B cell (primary cell): ENCODE results near the gene TANC2. TPM values are rescaled to one million over a fixed set of nuclear protein-coding genes. Genes with fewer than 3 reads are reported as not detected.

Experiments used
- ATAC-seq: fragments of 200-7000 bp; cut with Tn5 transposase; one replicate; pipeline ENCODE4 v1.10.0; 2021; ENCODE audit warnings: low read depth, mild to moderate bottlenecking, moderate number of reproducible peaks, moderate library complexity
- CTCF ChIA-PET: fragments of 350-600 bp; sonication (Branson Sonifier 250); formaldehyde crosslinking; loops from one replicate; lab custom pipeline; 2021; ENCODE audit warnings: antibody characterized with exemption, inconsistent platforms; lab: Charles Lee
- POLR2A ChIA-PET: fragments of 350-600 bp; sonication (Branson Sonifier 250); formaldehyde crosslinking; loops from one replicate; lab custom pipeline; 2021; ENCODE audit warnings: antibody characterized with exemption; lab: Charles Lee
- DNase-seq: peaks from one replicate; pipeline ENCODE4 v3.0.0; 2013
- H2AFZ ChIP-seq: 2 replicates; pipeline ENCODE4 v1.6.1; 2012; ENCODE audit warnings: mild to moderate bottlenecking, low read depth, low read length; ENCODE audit not compliant: insufficient read depth, poor library complexity, severe bottlenecking
- H3K27ac ChIP-seq, 2 donors: 1 replicate in 1 of 2; 2 replicates in 1 of 2; pipeline ENCODE4 v1.5.1; 2012 to 2013; ENCODE audit warnings: low read length in 2 of 2, mild to moderate bottlenecking in 2 of 2, moderate library complexity in 1 of 2
- H3K27me3 ChIP-seq, 4 experiments: fragments of 200-600 bp in 1 of 4; sonication (generic) in 1 of 4; replicated peaks in 1 of 4; 1 replicate in 2 of 4; 2 replicates in 2 of 4; pipeline versions ENCODE4 v1.6.1 to v1.7.0; 2013 to 2016; ENCODE audit warnings: low read length in 3 of 4, mild to moderate bottlenecking in 2 of 4, mixed read lengths in 1 of 4, moderate library complexity in 1 of 4; ENCODE audit not compliant: insufficient read depth in 4 of 4, control insufficient read depth in 3 of 4; ENCODE audit errors: control extremely low read depth in 1 of 4
- H3K36me3 ChIP-seq, 2 experiments: replicated peaks in 1 of 2; 1 replicate in 1 of 2; 2 replicates in 1 of 2; pipeline versions ENCODE4 v1.6.1 to v1.7.1; 2013; ENCODE audit warnings: low read length in 1 of 2; ENCODE audit not compliant: insufficient read depth in 2 of 2, control insufficient read depth in 1 of 2; ENCODE audit errors: control extremely low read depth in 1 of 2, extremely low read depth in 1 of 2
- H3K4me1 ChIP-seq, 2 donors: fragments of 200-600 bp in 1 of 2; sonication (generic) in 1 of 2; 1 replicate in 1 of 2; 2 replicates in 1 of 2; pipeline versions ENCODE4 v1.5.1 to v1.6.1; 2013 to 2017; ENCODE audit warnings: low read length in 2 of 2; ENCODE audit not compliant: control insufficient read depth in 2 of 2, insufficient read depth in 2 of 2
- H3K4me2 ChIP-seq: replicated peaks from 2 replicates; pipeline ENCODE3; 2012; ENCODE audit warnings: mild to moderate bottlenecking, low read depth, low read length; ENCODE audit not compliant: poor library complexity, severe bottlenecking
- H3K4me3 ChIP-seq, 5 experiments: fragments of 200-600 bp in 1 of 5; sonication (generic) in 1 of 5; 1 replicate in 3 of 5; 2 replicates in 2 of 5; pipeline versions ENCODE4 v1.5.1 to v1.7.0; 2011 to 2016; ENCODE audit warnings: low read length in 4 of 5, mild to moderate bottlenecking in 4 of 5, low read depth in 2 of 5, control low read depth in 1 of 5, moderate library complexity in 1 of 5; ENCODE audit not compliant: insufficient read depth in 1 of 5; ENCODE audit errors: control extremely low read depth in 1 of 5, extremely low read depth in 1 of 5
- H3K79me2 ChIP-seq: fragments of 200-600 bp; sonication (generic); one replicate; pipeline ENCODE4 v1.6.0; 2016; ENCODE audit warnings: low read length; ENCODE audit not compliant: control insufficient read depth, insufficient read depth
- H3K9ac ChIP-seq: fragments of 200-600 bp; sonication (generic); 2 replicates; pipeline ENCODE4 v1.6.1; 2017; ENCODE audit warnings: mild to moderate bottlenecking, low read length, moderate library complexity
- H3K9me3 ChIP-seq, 3 donors: one replicate each; pipeline versions ENCODE4 v1.6.1 to v1.7.1; 2013; ENCODE audit warnings: low read length in 2 of 3; ENCODE audit not compliant: control insufficient read depth in 2 of 3, insufficient read depth in 1 of 3; ENCODE audit errors: control extremely low read depth in 1 of 3
- H4K20me1 ChIP-seq: 2 replicates; pipeline ENCODE4 v1.6.0; 2012; ENCODE audit warnings: mild to moderate bottlenecking, low read length; ENCODE audit not compliant: insufficient read depth, control insufficient read depth, poor library complexity, severe bottlenecking
- H3K27ac Mint-ChIP-seq: one replicate; pipeline ENCODE4 v1.8.0; 2021; ENCODE audit warnings: mixed read lengths
- H3K27me3 Mint-ChIP-seq: one replicate; pipeline ENCODE4 v1.8.0; 2021; ENCODE audit warnings: mixed read lengths
- H3K4me1 Mint-ChIP-seq: one replicate; pipeline ENCODE4 v1.8.0; 2021; ENCODE audit warnings: mixed read lengths
- H3K4me3 Mint-ChIP-seq: one replicate; pipeline ENCODE4 v1.8.0; 2021; ENCODE audit warnings: mixed read lengths
- H3K9me3 Mint-ChIP-seq: one replicate; pipeline ENCODE4 v1.8.0; 2022; ENCODE audit warnings: mixed read lengths; ENCODE audit not compliant: insufficient read depth
- EZH2 ChIP-seq: IDR thresholded peaks from 2 replicates; pipeline ENCODE4 v1.6.1; 2012; ENCODE audit warnings: borderline replicate concordance, low read depth, mild to moderate bottlenecking, moderate library complexity, low read length; ENCODE audit not compliant: insufficient read depth, poor library complexity, severe bottlenecking
- WGBS: methylation state at CpG from one replicate; pipeline ENCODE4 v1.1.5; 2013; ENCODE audit warnings: missing lambda C conversion rate; ENCODE audit not compliant: insufficient coverage; 5-methylcytosine and 5-hydroxymethylcytosine counted together
- intact Hi-C: fragments of 100-400 bp; cut with micrococcal nuclease; formaldehyde crosslinking; loops from one replicate; pipeline ENCODE4 v1.10.0; 2022
- polyA plus RNA-seq: library from polyadenylated mRNA; depleted of rRNA; stranded (reverse); fragments of >200 nt; gene quantifications from 2 replicates; pipeline ENCODE4 v1.2.3, GENCODE V29; 2012
- total RNA-seq, 2 donors: library from RNA; stranded (reverse); fragments of 120-200 nt in 1 of 2; gene quantifications; 1 replicate in 1 of 2; 2 replicates in 1 of 2; pipeline versions ENCODE4 v1.2.3 to v1.2.4, GENCODE V29; 2013 to 2022
- TF ChIP-seq, protein P1 (sequence below): fragments of 200-600 bp; IDR thresholded peaks from one replicate; pipeline ENCODE4 v1.8.0; 2022; ENCODE audit warnings: antibody characterized with exemption, mild to moderate bottlenecking

Gene TANC2
- total and polyA plus RNA-seq, 2 donors (not counting 1 experiment from before 2014, with no cell fraction given), result 4.6 to 20.4 TPM

DNA sequence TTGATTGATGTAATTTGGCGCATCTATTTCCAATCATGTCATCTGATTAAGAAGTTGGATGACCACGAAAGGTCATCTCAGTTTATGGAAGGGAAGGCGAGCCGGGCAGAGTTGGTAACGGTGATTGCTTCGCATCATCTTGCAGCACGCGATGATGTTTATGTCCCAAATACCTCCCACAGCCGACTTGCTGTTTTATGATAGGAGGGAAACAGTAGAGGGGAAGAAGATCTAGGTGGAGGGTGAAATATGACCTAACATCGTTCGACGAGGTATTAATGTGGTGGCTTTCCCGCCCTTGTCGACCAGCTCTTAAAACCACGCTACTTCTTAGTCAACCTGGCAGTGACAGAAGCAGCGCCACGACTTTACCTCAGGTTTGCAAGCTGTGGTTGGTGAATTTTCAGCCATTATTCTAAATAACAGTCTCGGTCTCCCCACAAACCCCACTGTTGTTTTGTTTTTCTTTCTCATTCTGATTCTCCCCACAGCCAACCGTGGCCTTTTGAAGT lies 805 bp upstream of the TANC2 start:
- Histone ChIP-seq H3K4me3 (peak overlapping the region in 4 of 5 experiments; percentile 53 to 74 (median 66)), H3K9me3 (no peaks in the 10 kb centered on the region), H2AFZ (peak overlapping the region; percentile 87), H3K27ac (peak overlapping the region; percentile 67 to 83), H4K20me1 (no peaks in the 10 kb centered on the region), H3K4me1 (peaks cover 18 to 20% of the 10 kb centered on the region in 2 donors), H3K36me3 (no peaks in the 10 kb centered on the region), H3K4me2 (peak overlapping the region; percentile 76), H3K27me3 (no peaks in the 10 kb centered on the region), H3K79me2 (peaks cover 2% of the 10 kb centered on the region), H3K9ac (peak overlapping the region; percentile 79)
- CTCF ChIA-PET, result no interaction called here
- TF ChIP-seq, protein P1, sequence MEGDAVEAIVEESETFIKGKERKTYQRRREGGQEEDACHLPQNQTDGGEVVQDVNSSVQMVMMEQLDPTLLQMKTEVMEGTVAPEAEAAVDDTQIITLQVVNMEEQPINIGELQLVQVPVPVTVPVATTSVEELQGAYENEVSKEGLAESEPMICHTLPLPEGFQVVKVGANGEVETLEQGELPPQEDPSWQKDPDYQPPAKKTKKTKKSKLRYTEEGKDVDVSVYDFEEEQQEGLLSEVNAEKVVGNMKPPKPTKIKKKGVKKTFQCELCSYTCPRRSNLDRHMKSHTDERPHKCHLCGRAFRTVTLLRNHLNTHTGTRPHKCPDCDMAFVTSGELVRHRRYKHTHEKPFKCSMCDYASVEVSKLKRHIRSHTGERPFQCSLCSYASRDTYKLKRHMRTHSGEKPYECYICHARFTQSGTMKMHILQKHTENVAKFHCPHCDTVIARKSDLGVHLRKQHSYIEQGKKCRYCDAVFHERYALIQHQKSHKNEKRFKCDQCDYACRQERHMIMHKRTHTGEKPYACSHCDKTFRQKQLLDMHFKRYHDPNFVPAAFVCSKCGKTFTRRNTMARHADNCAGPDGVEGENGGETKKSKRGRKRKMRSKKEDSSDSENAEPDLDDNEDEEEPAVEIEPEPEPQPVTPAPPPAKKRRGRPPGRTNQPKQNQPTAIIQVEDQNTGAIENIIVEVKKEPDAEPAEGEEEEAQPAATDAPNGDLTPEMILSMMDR, result no peak
- TF ChIP-seq EZH2, result no peak
- Mint-ChIP-seq H3K4me3 (peak overlapping the region; percentile 96), H3K27me3 (peaks cover 5% of the 10 kb centered on the region), H3K27ac (peak overlapping the region; percentile 97), H3K9me3 (no peaks in the 10 kb centered on the region), H3K4me1 (peaks cover 21% of the 10 kb centered on the region)
- intact Hi-C loops, result loop anchor here (2.0 to 10.0 kb wide), 6 partner anchors 243 to 1300 kb away; partner anchors contain the start of genes DCAF7, MAP3K3, METTL2A and TEX2
- DNase-seq (no peak), ATAC-seq (no peak)
- WGBS, result 75% methylated on average over 10 of the region's 19 CpGs
- POLR2A ChIA-PET, result no interaction called here

DNA sequence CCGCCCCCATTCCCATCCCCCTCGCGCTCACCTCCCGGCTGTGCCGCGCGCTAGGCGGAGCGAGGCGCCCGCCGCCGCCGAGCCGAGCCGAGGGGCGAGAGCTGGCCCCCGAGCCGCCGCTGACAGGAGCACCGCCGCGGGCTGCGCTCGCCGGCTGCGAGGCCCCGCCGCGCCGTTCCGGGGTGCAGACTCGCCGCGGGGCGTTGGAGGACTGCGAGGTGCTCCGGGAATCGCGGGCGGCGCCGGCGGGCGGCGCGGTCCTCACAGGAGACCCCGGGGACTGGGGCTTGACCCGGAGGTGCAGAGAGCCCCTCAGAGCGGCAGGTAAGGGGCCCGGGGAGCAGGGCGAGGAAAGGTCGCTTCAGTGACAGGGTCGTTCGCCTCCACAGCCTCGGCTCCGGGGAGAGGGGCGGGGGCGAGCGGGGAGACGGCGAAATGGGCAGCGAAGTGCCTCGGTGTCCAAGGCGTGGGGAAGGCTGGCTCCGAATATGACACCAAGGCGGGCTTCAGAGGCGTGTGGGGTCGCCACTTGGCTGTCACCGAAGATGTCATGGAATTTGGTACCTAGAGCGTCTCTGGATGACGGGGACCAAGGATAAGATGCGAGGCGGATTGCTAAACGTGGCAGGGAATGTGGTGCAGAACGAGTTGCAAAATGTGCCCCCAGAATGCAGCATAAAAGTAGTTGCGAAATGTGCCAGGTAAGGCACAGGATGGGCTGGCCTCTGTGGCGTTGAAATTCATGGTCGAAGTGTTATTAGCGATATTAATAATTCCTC lies 580 bp downstream of the TANC2 start:
- ATAC-seq (no peak), DNase-seq (no peak)
- Histone ChIP-seq H2AFZ (peak overlapping the region; percentile 90), H3K27ac (peak overlapping the region; percentile 52 to 69), H3K4me1 (peaks cover 18 to 20% of the 10 kb centered on the region in 2 donors), H3K27me3 (no peaks in the 10 kb centered on the region), H3K79me2 (peaks cover 9% of the 10 kb centered on the region), H3K4me3 (peak overlapping the region; percentile 61 to 88 (median 70)), H3K36me3 (no peaks in the 10 kb centered on the region), H3K4me2 (peak overlapping the region; percentile 95), H3K9me3 (no peaks in the 10 kb centered on the region), H3K9ac (peak overlapping the region; percentile 84), H4K20me1 (no peaks in the 10 kb centered on the region)
- no peaks in the 10 kb centered on the region for H3K9me3 Mint-ChIP-seq
- under 1% methylated on average over 80 of the region's 80 CpGs for WGBS
- POLR2A ChIA-PET, result no interaction called here
- no peaks in the 10 kb centered on the region for H3K27me3 Mint-ChIP-seq
- intact Hi-C loops, result loop anchor here (5.0 to 10.0 kb wide), 5 partner anchors 244 to 1298 kb away; partner anchors contain the start of genes MAP3K3, METTL2A and TEX2
- H3K4me3 Mint-ChIP-seq, result peak overlapping the region; percentile 86
- CTCF ChIA-PET, result interaction anchor here (1.2 to 1.6 kb wide), 2 partner anchors 46 to 262 kb away, joined by 3 read pairs; no protein-coding TSS in a partner anchor
- peak overlapping the region; percentile 70 for H3K27ac Mint-ChIP-seq
- peaks cover 21% of the 10 kb centered on the region for H3K4me1 Mint-ChIP-seq
- TF ChIP-seq EZH2, result no peak
- TF ChIP-seq, protein P1, result no peak
